Measurements from ENCODE around the gene PCA3. TPM values are rescaled to one million over a fixed set of nuclear protein-coding genes. Genes with fewer than 3 reads are reported as not detected.

Gene PCA3
- total RNA-seq, 2 donors from 2014 or later: not detected

- ATAC-seq: no peak
- no peak for DNase-seq
- intact Hi-C loops (cut with DNase I): no loop called here
Measured at GRCh38 chr9:76744336-76744735, 19.9 kb upstream of the PCA3 start.

GRCh38 chr9:76751001-76751400 is 13.2 kb upstream of the PCA3 start:
- intact Hi-C loops (cut with DNase I): no loop called here
- DNase-seq: no peak
- no peak for ATAC-seq

DNA sequence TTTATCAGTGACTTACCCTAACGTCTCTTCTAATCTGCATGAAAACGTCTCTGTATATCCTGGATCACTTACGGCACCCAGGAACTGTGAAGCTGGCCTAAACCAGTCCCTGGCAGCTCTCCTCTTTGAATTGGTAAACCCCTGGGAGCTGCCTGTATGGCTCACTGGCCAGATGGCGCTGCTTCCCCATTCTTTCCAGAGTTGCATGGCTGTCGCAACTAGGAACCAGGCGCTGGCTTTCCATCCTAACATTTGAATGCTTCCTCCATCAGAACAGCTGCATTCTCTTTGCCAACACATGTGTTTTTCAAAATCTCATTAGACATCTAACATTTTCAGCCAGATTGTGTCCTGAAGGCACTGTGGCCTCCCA is 8.0 kb upstream of the PCA3 start:
- no peak for DNase-seq
- no peak for ATAC-seq
- intact Hi-C loops (cut with DNase I): no loop called here

DNA sequence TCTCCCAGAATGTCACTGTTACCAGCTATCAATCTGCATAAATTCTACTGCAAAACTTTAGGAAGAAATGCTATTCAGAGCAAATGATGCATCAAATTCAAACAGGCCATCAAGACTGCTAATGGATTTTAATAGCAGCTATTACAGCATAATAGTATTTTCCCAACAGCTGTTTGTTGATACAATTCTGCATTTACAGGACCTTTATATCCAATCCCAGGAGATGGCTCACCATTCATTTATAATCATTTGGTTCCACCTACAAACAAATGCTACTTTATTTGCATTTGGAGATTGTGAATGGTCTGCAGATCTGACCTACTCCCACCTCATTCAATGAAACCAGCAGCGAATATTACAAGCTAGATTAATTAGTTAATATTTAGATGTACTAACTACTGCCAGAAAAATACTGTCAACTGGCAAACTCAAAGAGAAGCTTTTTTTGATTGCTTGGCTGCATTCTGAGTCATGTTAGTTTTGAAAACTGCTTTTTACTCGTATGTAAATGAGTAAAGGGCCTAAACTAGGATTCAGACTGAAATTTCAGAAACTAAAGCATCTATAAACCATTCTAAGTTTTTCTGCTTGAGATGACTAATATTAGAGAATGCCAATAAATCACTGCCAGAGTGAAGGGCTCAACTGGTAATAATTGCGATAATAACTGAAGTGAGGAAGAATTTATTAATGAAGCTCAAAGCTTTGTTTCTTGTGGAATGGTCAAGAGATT is 7.1 kb upstream of the PCA3 start:
- intact Hi-C loops (cut with DNase I): no loop called here
- DNase-seq: no peak
- ATAC-seq: no peak

- ATAC-seq (no peak), DNase-seq (no peak)
- intact Hi-C loops (cut with DNase I): no loop called here
Measured at GRCh38 chr9:76758476-76758875, 5.8 kb upstream of the PCA3 start.

GRCh38 chr9:76759732-76760131 is 4.5 kb upstream of the PCA3 start:
- DNase-seq (no peak), ATAC-seq (no peak)
- intact Hi-C loops (cut with DNase I): no loop called here

DNA sequence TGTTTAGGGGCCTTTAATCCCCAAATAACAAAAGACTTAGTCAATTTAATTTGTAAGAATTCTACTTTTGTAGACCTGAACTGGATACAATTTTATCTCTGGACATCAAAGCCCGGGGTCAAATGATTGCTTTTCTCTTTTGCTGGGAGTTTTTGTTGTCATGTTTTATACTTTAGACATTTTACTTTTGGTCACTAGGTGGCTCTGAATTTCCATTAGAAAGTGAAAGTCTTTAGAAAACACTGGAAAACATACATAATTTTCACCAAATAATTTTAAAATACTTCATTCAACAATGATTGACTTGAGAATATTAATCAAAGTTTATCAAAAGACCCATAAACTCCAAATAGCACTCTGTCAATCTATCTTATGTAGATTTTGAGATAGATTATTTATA is 2.8 kb upstream of the PCA3 start:
- ATAC-seq (no peak), DNase-seq (no peak)
- intact Hi-C loops (cut with DNase I): no loop called here

GRCh38 chr9:76766126-76766525 is 1.9 kb downstream of the PCA3 start:
- DNase-seq (no peak), ATAC-seq (no peak)
- intact Hi-C loops (cut with DNase I): no loop called here

DNA sequence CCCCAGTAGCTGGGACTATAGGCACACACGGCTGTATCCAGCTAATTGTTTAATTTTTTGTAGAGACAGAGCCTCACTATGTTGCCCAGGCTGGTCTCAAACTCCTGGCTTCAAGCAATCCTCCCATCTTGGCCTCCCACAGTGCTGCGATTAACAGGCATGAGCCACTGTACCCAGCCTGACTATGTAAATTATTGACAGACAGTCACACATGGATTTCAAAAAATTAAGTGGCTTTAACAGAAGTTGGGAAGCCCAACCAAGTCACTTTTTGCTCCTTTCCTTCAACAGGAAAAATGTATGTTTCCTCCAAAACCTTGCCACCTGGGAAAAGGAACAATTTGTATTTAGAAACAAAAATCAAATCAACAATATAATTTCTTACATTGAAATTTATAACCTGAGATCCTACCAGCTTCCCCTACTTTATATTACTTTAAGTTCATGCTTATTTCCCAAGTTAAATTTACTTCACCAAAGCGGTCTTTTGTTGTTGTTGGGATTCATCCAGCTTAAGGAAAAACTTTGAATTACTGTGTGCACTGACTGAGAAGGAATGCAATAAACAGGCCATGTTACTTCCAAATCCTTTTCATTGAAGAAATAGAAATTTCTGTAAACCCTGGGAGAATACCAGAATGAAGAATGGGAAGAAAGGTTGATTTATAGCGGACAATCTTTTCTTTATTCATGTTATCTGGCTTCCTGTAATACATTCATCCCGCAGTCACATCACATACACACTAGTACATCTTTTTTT is 8.6 kb downstream of the PCA3 start:
- ATAC-seq: no peak
- intact Hi-C loops (cut with DNase I): no loop called here
- DNase-seq: no peak

- intact Hi-C loops (cut with DNase I): no loop called here
- ATAC-seq (no peak), DNase-seq (no peak)
Measured at GRCh38 chr9:76784881-76785280, 20.6 kb downstream of the PCA3 start.

DNA sequence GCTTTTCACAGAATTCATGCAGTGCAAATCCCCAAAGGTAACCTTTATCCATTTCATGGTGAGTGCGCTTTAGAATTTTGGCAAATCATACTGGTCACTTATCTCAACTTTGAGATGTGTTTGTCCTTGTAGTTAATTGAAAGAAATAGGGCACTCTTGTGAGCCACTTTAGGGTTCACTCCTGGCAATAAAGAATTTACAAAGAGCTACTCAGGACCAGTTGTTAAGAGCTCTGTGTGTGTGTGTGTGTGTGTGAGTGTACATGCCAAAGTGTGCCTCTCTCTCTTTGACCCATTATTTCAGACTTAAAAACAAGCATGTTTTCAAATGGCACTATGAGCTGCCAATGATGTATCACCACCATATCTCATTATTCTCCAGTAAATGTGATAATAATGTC is 21.3 kb downstream of the PCA3 start:
- ATAC-seq: no peak
- no peak for DNase-seq
- intact Hi-C loops (cut with DNase I): no loop called here

DNA sequence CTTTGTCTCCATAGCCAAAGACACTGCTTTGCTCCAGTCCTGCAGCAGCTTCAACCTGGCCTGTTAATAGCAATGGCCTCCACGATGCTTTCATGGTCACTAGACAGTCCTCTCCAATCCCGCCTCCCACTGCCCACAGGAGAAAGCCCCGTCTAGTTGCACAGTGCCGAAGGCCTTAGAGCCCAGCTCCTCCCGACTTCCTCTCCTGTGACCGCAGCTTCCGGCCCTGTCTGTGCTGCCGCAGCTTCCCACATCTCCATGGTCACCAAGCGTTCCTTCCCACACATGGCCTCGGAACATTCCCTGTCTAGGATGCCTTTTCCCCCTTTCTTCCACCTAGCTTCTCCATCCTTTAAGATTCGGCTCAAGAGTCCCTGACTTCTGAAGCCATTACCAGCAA is 23.4 kb downstream of the PCA3 start:
- intact Hi-C loops (cut with DNase I): no loop called here
- DNase-seq (no peak), ATAC-seq (no peak)

DNA sequence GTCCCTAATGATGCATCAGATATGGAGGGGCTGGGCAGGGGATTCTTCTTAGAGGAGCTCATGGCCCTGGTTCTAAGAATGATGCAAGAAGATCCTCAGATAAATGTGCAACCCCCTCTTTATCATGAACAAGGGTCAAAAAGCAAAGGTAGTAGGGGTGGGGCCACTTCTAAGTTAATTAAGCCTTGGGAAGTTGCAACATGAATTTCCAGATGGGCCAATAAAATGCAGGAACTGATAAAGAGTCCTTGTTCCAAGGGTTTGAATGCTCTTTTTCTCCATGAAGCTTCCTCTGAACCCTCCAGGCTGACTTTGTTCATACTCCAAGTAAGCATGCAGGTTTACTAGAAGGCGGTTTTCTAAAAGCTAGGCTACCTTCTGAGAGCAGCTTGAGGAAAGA is 25.6 kb downstream of the PCA3 start:
- ATAC-seq (no peak), DNase-seq (no peak)
- intact Hi-C loops (cut with DNase I): no loop called here

GRCh38 chr9:76793784-76794431 is 29.7 kb downstream of the PCA3 start:
- ATAC-seq (no peak), DNase-seq (no peak)
- intact Hi-C loops (cut with DNase I): no loop called here

DNA sequence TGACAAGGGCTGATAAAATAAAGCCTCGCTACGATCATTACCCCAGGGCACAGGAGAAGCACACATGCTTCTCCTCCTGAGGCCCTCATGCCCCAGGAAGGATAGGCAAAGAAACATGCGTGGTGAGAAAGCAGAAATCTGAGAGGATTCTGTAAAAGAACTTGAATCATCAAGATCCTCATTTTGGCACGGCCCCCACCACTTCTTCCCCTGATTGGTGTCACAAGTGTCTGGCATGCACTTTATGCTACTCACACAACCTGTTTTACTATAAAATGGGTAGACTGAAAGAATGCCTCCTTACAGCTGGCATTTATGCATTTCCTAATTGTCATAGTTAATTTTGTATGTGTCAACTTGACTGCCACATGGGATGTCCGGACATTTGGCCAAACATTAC is 32.1 kb downstream of the PCA3 start:
- no peak for ATAC-seq

DNA sequence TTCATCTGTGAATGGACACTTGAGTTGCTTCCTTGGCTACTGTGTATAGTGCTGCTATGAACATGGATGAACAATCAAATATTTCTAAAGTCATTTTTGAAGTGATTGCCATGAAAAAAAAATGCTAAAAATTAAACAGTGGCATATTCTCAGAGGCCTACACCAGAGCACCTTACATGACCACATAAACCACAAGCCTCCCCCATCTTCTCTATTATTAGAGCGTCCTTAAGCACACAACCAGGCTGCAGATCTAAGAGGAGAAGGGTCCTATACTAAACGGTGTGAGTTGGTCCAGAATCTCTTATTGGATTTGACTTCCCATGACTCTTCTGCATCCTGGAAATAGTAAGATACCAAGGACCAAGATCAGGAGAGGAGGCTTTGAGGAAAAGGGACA is 34.3 kb downstream of the PCA3 start:
- DNase-seq (no peak), ATAC-seq (no peak)
- intact Hi-C loops (cut with DNase I): no loop called here

More for the DNA sequence above, 32.1 kb downstream of the PCA3 start:
- intact Hi-C loops (cut with DNase I): no loop called here
- DNase-seq: no peak

- no peak for DNase-seq
- intact Hi-C loops (cut with DNase I): no loop called here
- ATAC-seq: no peak
Measured at GRCh38 chr9:76799473-76799872, 35.2 kb downstream of the PCA3 start.

DNA sequence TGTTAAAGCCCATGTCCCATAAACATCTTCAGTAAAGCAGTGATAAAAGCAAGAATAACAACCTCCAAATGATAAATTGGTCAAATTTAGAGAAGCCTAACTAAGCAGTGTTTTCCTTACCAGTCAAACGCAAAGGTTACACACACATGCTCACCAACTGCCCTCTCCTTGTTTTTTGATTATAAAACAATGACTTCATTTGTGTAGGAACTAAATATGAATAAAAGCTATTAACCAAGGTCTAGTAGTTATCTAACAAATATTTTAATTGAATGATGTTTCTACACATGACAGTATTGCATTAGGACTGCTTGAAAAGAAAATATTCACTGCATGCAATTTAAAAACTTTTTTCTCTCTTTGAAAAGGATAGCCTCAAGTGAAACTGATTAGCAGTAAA is 36.7 kb downstream of the PCA3 start:
- DNase-seq (no peak), ATAC-seq (no peak)
- intact Hi-C loops (cut with DNase I): no loop called here

- no peak for DNase-seq
- intact Hi-C loops (cut with DNase I): no loop called here
- no peak for ATAC-seq
Measured at GRCh38 chr9:76803083-76803482, 38.8 kb downstream of the PCA3 start.

DNA sequence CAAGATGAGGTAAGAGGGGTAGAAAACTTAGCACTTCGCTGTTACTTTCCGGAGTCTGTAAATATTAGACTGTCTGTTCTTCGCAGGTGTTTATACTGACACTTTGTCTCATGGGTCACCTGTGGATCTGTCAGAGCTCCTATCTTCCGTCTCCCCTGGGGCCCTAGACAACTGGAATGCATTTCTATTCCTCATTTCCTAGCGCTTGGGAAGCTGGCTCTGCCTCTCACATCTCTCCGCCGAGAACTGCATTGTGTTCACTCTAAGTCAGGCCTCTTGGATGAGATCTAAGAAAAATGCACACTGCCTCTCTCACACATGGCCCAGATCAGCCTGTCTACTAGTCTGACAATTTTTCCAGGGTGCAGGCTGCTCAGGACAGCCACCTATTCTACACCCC is 39.5 kb downstream of the PCA3 start:
- intact Hi-C loops (cut with DNase I): no loop called here
- DNase-seq (no peak), ATAC-seq (no peak)

DNA sequence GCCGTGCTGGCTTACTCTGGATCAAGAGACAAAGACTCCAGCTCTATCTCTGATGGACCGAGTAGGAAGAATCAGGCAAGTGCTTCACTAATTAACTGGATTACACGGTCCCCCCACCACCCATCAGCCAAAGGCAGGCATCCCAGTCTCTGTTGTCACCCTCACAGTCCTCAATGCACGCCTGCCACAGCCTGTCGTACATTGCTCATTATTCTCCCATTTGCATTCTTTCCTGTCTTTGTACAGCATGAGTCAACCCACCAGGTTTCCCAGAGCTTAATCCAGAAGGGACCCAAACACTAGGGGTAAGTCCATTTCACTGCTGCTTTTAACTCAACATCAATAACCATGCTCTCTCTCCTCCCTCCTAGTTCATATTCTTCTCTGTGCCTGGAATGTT is 44.4 kb downstream of the PCA3 start:
- DNase-seq: no peak

More for the DNA sequence above, 44.4 kb downstream of the PCA3 start:
- no peak for ATAC-seq
- intact Hi-C loops (cut with DNase I): no loop called here

Data from left cardiac atrium (tissue), 4 donors.